Panc1 (cell line): ENCODE results near the gene SDR39U1.

Source experiments
- POLR2AphosphoS5 ChIP-seq: IDR thresholded peaks from 2 replicates; pipeline ENCODE4 v1.6.1; 2012; ENCODE audit warnings: mild to moderate bottlenecking, low read depth, low read length, moderate library complexity
- TCF7L2 ChIP-seq: IDR thresholded peaks from 2 replicates; pipeline ENCODE4 v1.6.1; 2011; ENCODE audit warnings: mild to moderate bottlenecking, low read depth, low read length, inconsistent platforms
- TF ChIP-seq, protein P1 (sequence below): fragments of 450-650 bp; IDR thresholded peaks from 2 replicates; pipeline ENCODE4 v1.5.1; 2017; ENCODE audit warnings: mild to moderate bottlenecking
- TF ChIP-seq, protein P2 (sequence below), 2 experiments: IDR thresholded peaks; 2 replicates each; pipeline ENCODE4 v1.6.1; 2011 to 2012; ENCODE audit warnings: low read depth in 2 of 2, control low read depth in 1 of 2, low read length in 1 of 2, mild to moderate bottlenecking in 1 of 2, moderate library complexity in 1 of 2; ENCODE audit not compliant: insufficient read depth in 1 of 2

DNA sequence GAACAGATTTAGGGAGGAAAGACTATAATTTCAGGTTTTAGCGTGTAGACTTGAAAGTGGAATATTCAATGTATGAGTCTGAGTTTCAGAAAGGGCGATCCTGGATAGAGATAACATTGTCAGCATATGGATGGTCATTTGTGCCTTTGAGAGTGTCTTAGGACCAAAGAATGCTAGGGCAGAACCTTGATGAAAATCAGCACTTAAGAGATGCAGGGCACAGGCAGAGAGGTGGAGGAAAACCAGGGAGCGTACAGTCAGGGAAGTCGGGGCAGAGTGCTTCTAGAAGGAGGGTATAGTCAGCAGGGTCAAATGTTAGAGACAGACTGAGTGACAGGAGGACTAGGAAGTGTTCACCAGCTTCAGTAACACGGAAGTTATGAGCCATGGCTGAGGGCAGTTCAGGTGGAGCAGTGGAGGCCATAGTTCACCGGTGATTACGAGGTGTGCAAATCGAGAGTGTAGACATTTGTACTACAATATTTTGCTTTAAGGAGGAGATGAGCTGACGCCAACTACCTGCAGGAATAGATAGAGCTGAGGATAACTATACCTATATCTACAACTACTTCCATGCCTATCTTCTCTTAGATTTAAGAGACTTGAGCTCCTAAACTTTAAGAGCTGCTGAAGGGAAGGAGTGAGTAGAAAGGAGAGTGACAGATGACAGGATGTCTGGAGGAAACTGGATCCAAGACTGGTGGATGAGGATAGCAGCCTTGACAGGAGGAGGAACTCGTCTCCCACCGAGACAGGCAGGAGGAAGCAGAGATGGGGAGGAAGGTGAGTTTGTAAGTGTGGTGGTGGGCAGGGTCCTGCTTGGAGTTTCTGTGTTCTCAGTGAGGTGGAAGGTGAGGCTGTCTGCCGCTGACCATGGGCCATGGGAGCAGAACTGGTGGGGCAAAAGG is 19.6 kb downstream of the SDR39U1 start:
- TF ChIP-seq, protein P1, sequence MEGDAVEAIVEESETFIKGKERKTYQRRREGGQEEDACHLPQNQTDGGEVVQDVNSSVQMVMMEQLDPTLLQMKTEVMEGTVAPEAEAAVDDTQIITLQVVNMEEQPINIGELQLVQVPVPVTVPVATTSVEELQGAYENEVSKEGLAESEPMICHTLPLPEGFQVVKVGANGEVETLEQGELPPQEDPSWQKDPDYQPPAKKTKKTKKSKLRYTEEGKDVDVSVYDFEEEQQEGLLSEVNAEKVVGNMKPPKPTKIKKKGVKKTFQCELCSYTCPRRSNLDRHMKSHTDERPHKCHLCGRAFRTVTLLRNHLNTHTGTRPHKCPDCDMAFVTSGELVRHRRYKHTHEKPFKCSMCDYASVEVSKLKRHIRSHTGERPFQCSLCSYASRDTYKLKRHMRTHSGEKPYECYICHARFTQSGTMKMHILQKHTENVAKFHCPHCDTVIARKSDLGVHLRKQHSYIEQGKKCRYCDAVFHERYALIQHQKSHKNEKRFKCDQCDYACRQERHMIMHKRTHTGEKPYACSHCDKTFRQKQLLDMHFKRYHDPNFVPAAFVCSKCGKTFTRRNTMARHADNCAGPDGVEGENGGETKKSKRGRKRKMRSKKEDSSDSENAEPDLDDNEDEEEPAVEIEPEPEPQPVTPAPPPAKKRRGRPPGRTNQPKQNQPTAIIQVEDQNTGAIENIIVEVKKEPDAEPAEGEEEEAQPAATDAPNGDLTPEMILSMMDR: no peak
- TF ChIP-seq POLR2AphosphoS5 (no peak), TCF7L2 (no peak)
- TF ChIP-seq, protein P2, sequence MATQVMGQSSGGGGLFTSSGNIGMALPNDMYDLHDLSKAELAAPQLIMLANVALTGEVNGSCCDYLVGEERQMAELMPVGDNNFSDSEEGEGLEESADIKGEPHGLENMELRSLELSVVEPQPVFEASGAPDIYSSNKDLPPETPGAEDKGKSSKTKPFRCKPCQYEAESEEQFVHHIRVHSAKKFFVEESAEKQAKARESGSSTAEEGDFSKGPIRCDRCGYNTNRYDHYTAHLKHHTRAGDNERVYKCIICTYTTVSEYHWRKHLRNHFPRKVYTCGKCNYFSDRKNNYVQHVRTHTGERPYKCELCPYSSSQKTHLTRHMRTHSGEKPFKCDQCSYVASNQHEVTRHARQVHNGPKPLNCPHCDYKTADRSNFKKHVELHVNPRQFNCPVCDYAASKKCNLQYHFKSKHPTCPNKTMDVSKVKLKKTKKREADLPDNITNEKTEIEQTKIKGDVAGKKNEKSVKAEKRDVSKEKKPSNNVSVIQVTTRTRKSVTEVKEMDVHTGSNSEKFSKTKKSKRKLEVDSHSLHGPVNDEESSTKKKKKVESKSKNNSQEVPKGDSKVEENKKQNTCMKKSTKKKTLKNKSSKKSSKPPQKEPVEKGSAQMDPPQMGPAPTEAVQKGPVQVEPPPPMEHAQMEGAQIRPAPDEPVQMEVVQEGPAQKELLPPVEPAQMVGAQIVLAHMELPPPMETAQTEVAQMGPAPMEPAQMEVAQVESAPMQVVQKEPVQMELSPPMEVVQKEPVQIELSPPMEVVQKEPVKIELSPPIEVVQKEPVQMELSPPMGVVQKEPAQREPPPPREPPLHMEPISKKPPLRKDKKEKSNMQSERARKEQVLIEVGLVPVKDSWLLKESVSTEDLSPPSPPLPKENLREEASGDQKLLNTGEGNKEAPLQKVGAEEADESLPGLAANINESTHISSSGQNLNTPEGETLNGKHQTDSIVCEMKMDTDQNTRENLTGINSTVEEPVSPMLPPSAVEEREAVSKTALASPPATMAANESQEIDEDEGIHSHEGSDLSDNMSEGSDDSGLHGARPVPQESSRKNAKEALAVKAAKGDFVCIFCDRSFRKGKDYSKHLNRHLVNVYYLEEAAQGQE (IDR thresholded peaks at IDR 0.05; ENCODE audit: insufficient read depth in 1 of 2, low read depth in 2 of 2, low read length in 1 of 2): no peak
